Ascending aorta (tissue), 2 donors: ENCODE results near the gene EEF1B2. TPM values are rescaled to one million over a fixed set of nuclear protein-coding genes. Genes with fewer than 3 reads are reported as not detected.
"Not testable (repeated sequence)": the region's sequence is repeated elsewhere in the genome, so short reads cannot be mapped to it uniquely, and the experiment has no call there.

Source experiments
- DNase-seq, 2 donors: peaks; one replicate each; pipeline ENCODE4 v3.0.0-alpha.2; 2019; ENCODE audit warnings: low spot score in 2 of 2
- H3K27ac ChIP-seq, 2 donors: fragments of 200-600 bp; sonication (generic); one replicate each; pipeline ENCODE4 v1.5.1; 2016 to 2017; ENCODE audit warnings: mild to moderate bottlenecking in 1 of 2
- H3K27me3 ChIP-seq: fragments of 200-600 bp; sonication (generic); one replicate; pipeline ENCODE4 v1.5.1; 2017
- H3K36me3 ChIP-seq, 2 donors: fragments of 200-600 bp; sonication (generic); one replicate each; pipeline ENCODE4 v1.5.1; 2016
- H3K4me1 ChIP-seq, 2 donors: fragments of 200-600 bp; sonication (generic); one replicate each; pipeline ENCODE4 v1.5.1; 2016 to 2017; ENCODE audit warnings: mild to moderate bottlenecking in 1 of 2
- H3K4me3 ChIP-seq, 2 donors: fragments of 200-600 bp; sonication (generic); one replicate each; pipeline ENCODE4 v1.5.1; 2016 to 2017; ENCODE audit warnings: mild to moderate bottlenecking in 1 of 2
- H3K9me3 ChIP-seq, 2 donors: fragments of 200-600 bp; sonication (generic); one replicate each; pipeline ENCODE4 v1.5.1; 2016
- CTCF ChIP-seq, 3 experiments: fragments of 200-600 bp in 2 of 3; fragments of 450-650 bp in 1 of 3; sonication (generic) in 2 of 3; IDR thresholded peaks; one replicate each; pipeline ENCODE4 v1.5.1; 2016 to 2019; ENCODE audit warnings: antibody characterized with exemption in 3 of 3, mild to moderate bottlenecking in 1 of 3, moderate library complexity in 1 of 3
- intact Hi-C: fragments of 100-400 bp; cut with DNase I; formaldehyde crosslinking; loops from one replicate; pipeline ENCODE4 v1.15.1; 2023
- total RNA-seq: library from RNA; depleted of rRNA; stranded (reverse); fragments of >200 nt; gene quantifications from one replicate; pipeline ENCODE4 v1.1.0, GENCODE V29; 2016

EEF1B2 gene
- total RNA-seq = 229 TPM

DNA sequence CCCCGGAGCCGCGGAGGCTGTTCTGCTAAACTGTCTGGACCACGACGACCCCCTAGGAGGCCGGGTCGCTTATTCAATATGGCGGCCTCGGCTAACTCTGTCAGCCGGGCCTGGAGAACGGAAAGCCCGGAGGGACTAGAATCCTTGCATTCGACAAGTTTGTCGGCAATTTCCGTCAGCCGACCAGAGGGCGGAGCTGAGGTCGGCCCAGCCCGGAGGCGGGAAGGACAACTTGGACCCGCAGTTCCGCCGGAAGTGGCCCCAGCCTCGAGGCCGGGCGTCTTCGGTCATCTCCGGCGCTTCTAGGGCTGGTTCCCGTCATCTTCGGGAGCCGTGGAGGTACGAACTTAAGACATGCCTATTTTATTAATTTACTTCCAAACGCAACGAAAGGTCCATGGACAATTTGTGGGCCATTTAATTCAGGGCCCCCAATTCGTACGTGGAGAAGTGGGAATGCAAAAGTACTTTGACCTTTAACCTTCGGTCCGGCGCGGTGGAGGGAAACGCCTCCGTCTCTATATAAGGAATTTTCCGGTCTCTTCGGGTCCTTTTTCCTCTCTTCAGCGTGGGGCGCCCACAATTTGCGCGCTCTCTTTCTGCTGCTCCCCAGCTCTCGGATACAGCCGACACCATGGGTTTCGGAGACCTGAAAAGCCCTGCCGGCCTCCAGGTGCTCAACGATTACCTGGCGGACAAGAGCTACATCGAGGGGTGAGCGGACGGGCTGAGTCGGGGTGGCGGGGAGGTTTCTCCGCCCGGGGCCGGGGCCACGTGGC, at the start of gene EEF1B2, which contains the start of gene NDUFS1:
Gene EEF1B2, plus strand, starts transcription at position 550 of the 779 bp plus-strand sequence. Its CDS starts 85 bp downstream, at position 635.
Gene NDUFS1, minus strand, starts transcription at position 99 of the 779 bp plus-strand sequence. CDS start 5,766 bp downstream, outside the sequence.
- Histone ChIP-seq H3K27me3 (no peaks in the 10 kb centered on the region), H3K27ac (peak within 1 kb of the TSS; percentile 92 to 93), H3K9me3 (no peaks in the 10 kb centered on the region), H3K36me3 (peaks cover 5 to 31% of the 10 kb centered on the region in 2 donors), H3K4me1 (peaks cover 0 to 21% of the 10 kb centered on the region in 2 donors), H3K4me3 (peak within 1 kb of the TSS; percentile 77 to 89)
- no peak for TF ChIP-seq CTCF (IDR thresholded peaks at IDR 0.05)
- intact Hi-C loops = loop anchor here (1.0 to 10.0 kb wide), 4 partner anchors 73 to 1548 kb away; partner anchors contain the start of genes INO80D and METTL21A
- DNase-seq = peak; percentile 86 to 98

DNA sequence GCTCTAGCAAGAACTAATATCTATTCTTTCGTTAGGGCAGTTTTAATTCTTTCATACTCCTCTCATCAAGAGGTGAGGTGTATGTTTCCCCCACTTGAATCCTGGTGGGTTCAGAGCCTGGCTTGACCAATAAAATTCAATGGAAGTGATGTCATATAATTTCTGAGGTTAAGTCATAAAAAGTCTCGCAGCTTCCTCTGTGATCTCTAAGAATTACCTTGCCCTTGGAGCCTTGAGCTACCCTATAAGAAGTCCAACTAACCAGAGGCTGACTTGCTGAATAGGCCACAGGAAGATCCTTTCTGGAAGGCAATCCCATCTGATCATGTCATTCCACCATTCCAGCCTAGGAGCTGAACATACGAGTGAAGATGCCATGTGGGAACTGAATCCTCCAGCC, 47.6 kb upstream of the EEF1B2 start:
- H3K27ac ChIP-seq = no peak overlapping the region
- no peak for DNase-seq
- H3K36me3 ChIP-seq = peaks cover 13 to 19% of the 10 kb centered on the region in 2 donors
- H3K9me3 ChIP-seq = no peaks in the 10 kb centered on the region
- no peak for TF ChIP-seq CTCF (IDR thresholded peaks at IDR 0.05)
- intact Hi-C loops = no loop called here
- H3K4me1 ChIP-seq = no peaks in the 10 kb centered on the region
- H3K4me3 ChIP-seq = no peak overlapping the region
- no peaks in the 10 kb centered on the region for H3K27me3 ChIP-seq

- DNase-seq = no peak
- H3K36me3 ChIP-seq = peaks cover 16 to 27% of the 10 kb centered on the region in 2 donors
- intact Hi-C loops = no loop called here
These were observed 46.7 kb upstream of the EEF1B2 start for GRCh38 chr2:206112846-206113547.

DNA sequence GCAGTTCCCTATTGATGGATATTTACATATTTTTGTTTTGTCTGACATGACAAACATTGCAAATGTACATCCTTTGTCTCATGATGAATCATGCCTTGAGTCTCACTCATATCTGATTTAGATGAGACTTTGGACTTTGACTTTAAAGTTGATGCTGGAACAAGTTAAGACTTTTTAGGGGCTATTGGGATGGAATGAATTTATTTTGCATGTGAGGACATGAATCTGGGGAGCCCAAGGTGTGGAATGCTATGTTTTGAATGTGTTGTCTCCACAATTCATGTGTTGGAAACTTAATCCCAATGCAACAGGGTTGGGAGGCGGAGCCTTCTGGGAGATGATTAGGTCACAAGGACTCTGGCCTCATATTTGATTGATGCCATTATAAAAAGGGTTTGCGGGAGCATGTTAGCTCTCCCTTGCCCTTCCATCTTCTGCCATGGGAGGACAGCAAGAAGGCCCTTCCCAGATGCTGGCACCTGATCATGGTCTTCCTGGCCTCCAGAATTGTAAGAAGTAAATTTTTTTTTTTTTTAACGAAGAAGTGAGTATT, 44.6 kb upstream of the EEF1B2 start:
- Histone ChIP-seq H3K36me3 (peaks cover 19 to 36% of the 10 kb centered on the region in 2 donors), H3K4me1 (no peaks in the 10 kb centered on the region), H3K27me3 (no peaks in the 10 kb centered on the region), H3K4me3 (no peak overlapping the region), H3K27ac (no peak overlapping the region), H3K9me3 (no peaks in the 10 kb centered on the region)
- no peak for DNase-seq
- no peak for TF ChIP-seq CTCF (IDR thresholded peaks at IDR 0.05)
- intact Hi-C loops = no loop called here

More at GRCh38 chr2:206112846-206113547, 46.7 kb upstream of the EEF1B2 start:
- Histone ChIP-seq H3K27me3 (no peaks in the 10 kb centered on the region), H3K9me3 (no peaks in the 10 kb centered on the region), H3K4me1 (no peaks in the 10 kb centered on the region), H3K4me3 (no peak overlapping the region), H3K27ac (no peak overlapping the region)
- no peak for TF ChIP-seq CTCF (IDR thresholded peaks at IDR 0.05)

- intact Hi-C loops = no loop called here
- Histone ChIP-seq H3K4me1 (no peaks in the 10 kb centered on the region), H3K4me3 (no peak overlapping the region), H3K27me3 (no peaks in the 10 kb centered on the region), H3K9me3 (peaks cover 0 to 10% of the 10 kb centered on the region in 2 donors), H3K27ac (no peak overlapping the region), H3K36me3 (peaks cover 31 to 47% of the 10 kb centered on the region in 2 donors)
- DNase-seq = no peak
- TF ChIP-seq CTCF (IDR thresholded peaks at IDR 0.05) = no peak
These were observed 43.4 kb upstream of the EEF1B2 start for GRCh38 chr2:206116278-206116677.

DNA sequence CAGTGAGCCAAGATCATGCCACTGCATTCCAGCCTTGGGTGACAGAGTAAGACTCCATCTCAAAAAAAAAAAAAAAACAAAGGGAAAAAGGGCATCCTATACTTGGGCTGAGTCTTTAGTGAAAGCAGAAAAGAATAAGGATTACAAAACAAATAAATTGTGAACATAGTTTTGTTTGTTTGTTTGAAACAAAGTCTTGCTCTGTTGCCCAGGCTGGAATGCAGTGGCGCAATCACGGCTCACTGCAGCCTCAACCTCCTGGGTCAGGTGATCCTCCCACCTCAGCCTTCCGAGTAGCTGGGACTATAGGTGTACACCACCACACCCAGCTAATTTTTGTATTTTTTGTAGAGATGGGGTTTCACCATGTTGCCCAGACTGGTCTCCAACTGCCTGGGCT, 37.1 kb upstream of the EEF1B2 start:
- Histone ChIP-seq H3K9me3 (peaks cover 0 to 14% of the 10 kb centered on the region in 2 donors), H3K36me3 (peaks cover 48 to 87% of the 10 kb centered on the region in 2 donors)
- H3K27me3 ChIP-seq, H3K27ac ChIP-seq, H3K4me1 ChIP-seq, intact Hi-C loops, DNase-seq, H3K4me3 ChIP-seq: not testable (repeated sequence)
